ENCODE measurements around the gene INPP5J. TPM values are rescaled to one million over a fixed set of nuclear protein-coding genes. Genes with fewer than 3 reads are reported as not detected.
A peak's percentile ranks its signal among the peaks of the same experiment; 100 is the strongest.
"Not testable (repeated sequence)": the region's sequence is repeated elsewhere in the genome, so short reads cannot be mapped to it uniquely, and the experiment has no call there.

INPP5J gene
- total RNA-seq, 1 experiment from 2014 or later = 4.2 TPM

DNA sequence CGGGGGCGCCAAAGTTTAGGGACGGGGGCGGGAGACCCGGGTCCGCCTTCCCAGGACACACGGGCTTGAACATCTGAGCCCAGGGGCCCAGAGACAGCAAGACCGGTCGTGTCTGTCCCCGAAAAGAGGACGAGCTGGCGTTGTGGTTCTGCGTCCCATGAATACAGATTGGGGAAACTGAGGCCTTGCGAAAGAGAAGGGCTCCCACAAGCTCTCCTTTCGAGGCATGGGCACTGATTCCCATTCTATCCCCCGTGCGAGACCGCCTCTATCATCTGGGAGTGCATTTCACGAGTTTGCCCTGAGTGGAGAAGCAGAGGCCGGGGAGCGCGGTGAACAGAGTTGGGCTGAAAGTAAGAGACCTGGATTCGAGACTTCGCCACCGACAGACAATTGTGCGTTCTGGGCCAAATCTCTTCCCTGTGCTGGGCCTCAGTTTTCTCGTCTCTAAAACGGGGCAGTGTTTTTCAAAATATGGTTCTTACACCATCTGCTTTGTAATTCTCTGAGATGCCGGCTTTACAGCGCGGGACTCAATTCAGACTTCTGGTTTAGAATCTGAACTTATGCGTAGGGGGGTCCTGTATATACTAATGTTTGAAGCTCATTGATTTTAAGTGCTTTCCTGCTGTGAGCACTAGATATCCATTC is 37.7 kb downstream of the INPP5J start:
- intact Hi-C loops (cut with micrococcal nuclease; ENCODE audit: unreplicated experiment) = no loop called here
- peaks cover 9% of the 10 kb centered on the region for H3K27me3 Mint-ChIP-seq (ENCODE audit: unreplicated experiment)
- peaks cover 35% of the 10 kb centered on the region for H3K36me3 Mint-ChIP-seq (ENCODE audit: insufficient read depth, unreplicated experiment)
- peaks cover 20% of the 10 kb centered on the region for H3K4me1 Mint-ChIP-seq (ENCODE audit: low read depth, unreplicated experiment)
- CTCF ChIA-PET = interaction anchor here (0.6 to 1.6 kb wide), 6 partner anchors 19 to 153 kb away, joined by 3 to 14 read pairs (median 5); partner anchors contain the start of gene SELENOM
- no peak for DNase-seq
- TF ChIP-seq CTCF (IDR thresholded peaks at IDR 0.05; ENCODE audit: unreplicated experiment) = no peak
- TSS peak; percentile 46 for BruUV-seq (replicated peaks)
- H3K4me3 Mint-ChIP-seq (ENCODE audit: low read depth, unreplicated experiment) = peak overlapping the region; percentile 83
- peak overlapping the region; percentile 83 for H3K27ac Mint-ChIP-seq (ENCODE audit: unreplicated experiment)
- H3K9me3 Mint-ChIP-seq (ENCODE audit: low read depth, unreplicated experiment) = no peaks in the 10 kb centered on the region

DNA sequence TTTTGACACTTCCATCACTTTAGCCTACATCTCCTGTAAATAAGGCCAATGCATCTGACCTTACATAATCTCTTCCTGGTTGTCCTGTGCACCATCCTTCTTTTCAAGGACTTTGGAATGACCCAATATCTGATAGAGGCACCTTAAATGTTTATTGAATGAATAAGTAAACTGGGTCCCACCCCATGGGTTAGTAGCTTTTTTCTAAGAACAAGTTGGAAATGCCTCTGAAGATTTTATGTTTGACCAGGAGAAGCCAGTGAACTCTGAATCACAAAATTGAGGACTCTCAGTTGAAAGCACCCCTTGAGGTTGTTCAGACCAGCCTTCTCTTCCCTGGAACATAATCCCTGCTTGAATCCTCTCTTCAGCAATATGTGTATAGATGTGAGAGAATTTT is 38.6 kb downstream of the INPP5J start:
- no peak for TF ChIP-seq CTCF (IDR thresholded peaks at IDR 0.05; ENCODE audit: unreplicated experiment)
- peak overlapping the region; percentile 83 for H3K4me3 Mint-ChIP-seq (ENCODE audit: low read depth, unreplicated experiment)

DNA sequence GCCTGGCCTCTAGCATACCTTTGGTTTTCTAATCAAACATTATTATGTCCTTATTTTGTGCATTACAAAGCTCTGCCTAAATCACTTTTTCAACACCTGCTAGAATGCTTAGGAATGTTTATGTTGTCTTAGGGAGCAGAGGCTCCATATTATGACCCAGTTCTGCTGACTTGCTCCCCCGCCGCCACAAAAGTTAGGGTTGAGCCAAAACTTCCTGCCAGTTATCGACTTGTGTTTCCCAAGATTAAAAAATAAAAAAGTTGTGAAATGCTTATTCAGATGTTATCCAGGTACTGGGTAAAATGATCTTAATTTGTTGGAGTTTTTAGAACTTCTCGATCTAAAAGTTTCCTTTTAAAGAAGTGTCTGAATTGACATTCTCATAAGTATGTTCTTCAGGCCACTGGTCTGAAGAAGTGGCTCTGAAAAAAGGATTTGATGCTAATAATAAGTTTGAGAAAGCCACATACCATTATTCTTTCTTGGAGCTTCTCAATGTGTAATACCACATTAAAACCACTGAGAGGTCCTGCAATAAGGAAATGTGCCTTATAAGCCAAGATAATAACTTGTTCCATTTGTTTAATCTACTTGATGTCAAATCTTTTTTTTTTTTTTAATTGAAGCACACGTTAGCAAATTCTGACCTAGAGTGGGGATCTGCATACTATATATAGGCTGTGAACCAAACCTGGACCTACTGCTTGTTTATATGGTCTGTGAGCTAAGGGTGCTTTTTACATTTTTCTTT is 39.4 kb downstream of the INPP5J start:
- CTCF ChIA-PET = interaction anchor here (0.5 to 1.3 kb wide), 5 partner anchors 110 to 297 kb away, joined by 3 to 4 read pairs (median 4); no protein-coding TSS in a partner anchor
- Mint-ChIP-seq H3K27ac (ENCODE audit: unreplicated experiment) (no peak overlapping the region), H3K27me3 (ENCODE audit: unreplicated experiment) (peaks cover 9% of the 10 kb centered on the region), H3K9me3 (ENCODE audit: low read depth, unreplicated experiment) (no peaks in the 10 kb centered on the region), H3K36me3 (ENCODE audit: insufficient read depth, unreplicated experiment) (peaks cover 37% of the 10 kb centered on the region), H3K4me1 (ENCODE audit: low read depth, unreplicated experiment) (peaks cover 20% of the 10 kb centered on the region), H3K4me3 (ENCODE audit: low read depth, unreplicated experiment) (no peak overlapping the region)
- DNase-seq = no peak
- TF ChIP-seq CTCF (IDR thresholded peaks at IDR 0.05; ENCODE audit: unreplicated experiment) = no peak
- BruUV-seq (replicated peaks) = no TSS peak
- intact Hi-C loops (cut with micrococcal nuclease; ENCODE audit: unreplicated experiment) = no loop called here

More for the DNA sequence above, 38.6 kb downstream of the INPP5J start:
- Mint-ChIP-seq H3K27ac (ENCODE audit: unreplicated experiment) (peak overlapping the region; percentile 83), H3K4me1 (ENCODE audit: low read depth, unreplicated experiment) (peaks cover 20% of the 10 kb centered on the region), H3K9me3 (ENCODE audit: low read depth, unreplicated experiment) (no peaks in the 10 kb centered on the region), H3K27me3 (ENCODE audit: unreplicated experiment) (peaks cover 9% of the 10 kb centered on the region), H3K36me3 (ENCODE audit: insufficient read depth, unreplicated experiment) (peaks cover 37% of the 10 kb centered on the region)
- no TSS peak for BruUV-seq (replicated peaks)
- CTCF ChIA-PET = interaction anchor here (0.5 to 1.3 kb wide), 3 partner anchors 52 to 451 kb away, joined by 3 to 6 read pairs (median 4); no protein-coding TSS in a partner anchor
- DNase-seq = no peak
- intact Hi-C loops (cut with micrococcal nuclease; ENCODE audit: unreplicated experiment) = no loop called here

- Mint-ChIP-seq H3K27me3 (ENCODE audit: unreplicated experiment) (no peaks in the 10 kb centered on the region), H3K4me3 (ENCODE audit: low read depth, unreplicated experiment) (no peak overlapping the region), H3K9me3 (ENCODE audit: low read depth, unreplicated experiment) (no peaks in the 10 kb centered on the region), H3K4me1 (ENCODE audit: low read depth, unreplicated experiment) (peaks cover 11% of the 10 kb centered on the region), H3K36me3 (ENCODE audit: insufficient read depth, unreplicated experiment) (peaks cover 8% of the 10 kb centered on the region), H3K27ac (ENCODE audit: unreplicated experiment) (no peak overlapping the region)
- CTCF ChIA-PET = interaction anchor here (0.6 kb wide), 1 partner anchor 27 kb away, joined by 5 read pairs; no protein-coding TSS in a partner anchor
- DNase-seq = no peak
- intact Hi-C loops (cut with micrococcal nuclease; ENCODE audit: unreplicated experiment) = no loop called here
- no peak for TF ChIP-seq CTCF (IDR thresholded peaks at IDR 0.05; ENCODE audit: unreplicated experiment)
- BruUV-seq (replicated peaks) = no TSS peak
Observed at GRCh38 chr22:31170971-31171370, 48.2 kb downstream of the INPP5J start.

DNA sequence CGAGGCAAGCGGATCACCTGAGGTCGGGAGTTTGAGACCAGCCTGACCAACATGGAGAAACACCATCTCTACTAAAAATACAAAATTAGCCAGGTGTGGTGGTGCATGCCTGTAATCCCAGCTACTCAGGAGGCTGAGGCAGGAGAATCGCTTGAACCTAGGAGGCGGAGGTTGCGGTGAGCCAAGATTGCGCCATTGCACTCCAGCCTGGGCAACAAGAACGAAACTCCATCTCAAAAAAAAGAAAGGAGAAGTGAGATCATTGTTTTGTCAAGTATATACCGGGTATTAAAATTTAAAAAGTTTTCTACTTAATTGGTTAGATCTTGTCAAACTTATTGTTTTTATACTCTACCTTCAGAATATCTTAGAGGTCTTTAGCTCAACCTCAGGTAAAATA is 49.0 kb downstream of the INPP5J start:
- BruUV-seq (replicated peaks); DNase-seq; CTCF ChIA-PET; H3K27me3 Mint-ChIP-seq (ENCODE audit: unreplicated experiment); H3K27ac Mint-ChIP-seq (ENCODE audit: unreplicated experiment); H3K36me3 Mint-ChIP-seq (ENCODE audit: insufficient read depth, unreplicated experiment); intact Hi-C loops (cut with micrococcal nuclease; ENCODE audit: unreplicated experiment); H3K9me3 Mint-ChIP-seq (ENCODE audit: low read depth, unreplicated experiment); H3K4me3 Mint-ChIP-seq (ENCODE audit: low read depth, unreplicated experiment): not testable (repeated sequence)
- peaks cover 11% of the 10 kb centered on the region for H3K4me1 Mint-ChIP-seq (ENCODE audit: low read depth, unreplicated experiment)

Measured in Calu3 (cell line).